22Rv1 (cell line): ENCODE results near the gene ISCU.

Experiments used
- H3K27ac ChIP-seq: fragments of 450-650 bp; 2 replicates; pipeline ENCODE4 v1.5.1; 2017
- ZFX ChIP-seq: fragments of 450-650 bp; IDR thresholded peaks from 2 replicates; pipeline ENCODE4 v1.6.1; 2017; ENCODE audit warnings: antibody characterized with exemption, borderline replicate concordance
- TF ChIP-seq, protein P1 (sequence below): fragments of 450-650 bp; IDR thresholded peaks from 2 replicates; pipeline ENCODE4 v1.5.1; 2017; ENCODE audit warnings: mild to moderate bottlenecking

ISCU gene

DNA sequence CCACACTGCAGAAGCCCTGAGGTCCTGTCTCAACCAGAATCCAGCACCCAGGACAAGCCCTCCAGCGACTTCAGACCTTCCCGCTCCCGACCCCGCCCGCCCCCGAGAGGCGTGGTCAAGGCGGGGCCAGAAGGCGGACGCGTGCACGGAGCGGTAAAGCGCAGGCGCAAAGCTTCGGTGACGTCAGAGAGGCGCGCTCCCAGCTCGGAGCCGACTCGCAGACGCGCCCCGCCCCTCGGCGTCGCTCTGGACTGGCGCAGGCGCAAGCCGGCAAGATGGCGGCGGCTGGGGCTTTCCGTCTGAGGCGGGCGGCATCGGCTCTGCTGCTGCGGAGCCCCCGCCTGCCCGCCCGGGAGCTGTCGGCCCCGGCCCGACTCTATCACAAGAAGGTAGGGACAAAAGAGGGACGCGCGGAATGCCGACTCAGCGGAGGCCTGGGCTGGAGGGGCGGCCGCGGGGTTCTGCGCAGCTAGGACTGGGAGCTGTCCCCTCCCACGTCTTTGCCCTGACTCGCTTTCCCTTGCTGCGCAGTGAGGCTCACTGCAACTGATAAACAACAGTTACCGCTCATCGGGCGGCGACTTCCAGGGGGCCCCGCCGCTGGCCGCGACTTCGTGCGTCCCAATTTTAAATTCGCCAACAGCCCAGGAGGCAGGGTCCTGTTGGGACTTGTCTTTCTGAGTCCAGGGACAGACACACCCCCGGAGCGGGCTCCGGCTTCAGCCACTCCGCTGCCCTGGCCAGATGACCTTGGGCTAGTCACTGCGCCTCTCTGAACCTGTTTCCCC, at the start of gene ISCU:
Gene ISCU (plus strand): TSS at position 249 of the 788 bp plus-strand sequence. CDS start 27 bp downstream, at position 276.
- TF ChIP-seq, protein P1, sequence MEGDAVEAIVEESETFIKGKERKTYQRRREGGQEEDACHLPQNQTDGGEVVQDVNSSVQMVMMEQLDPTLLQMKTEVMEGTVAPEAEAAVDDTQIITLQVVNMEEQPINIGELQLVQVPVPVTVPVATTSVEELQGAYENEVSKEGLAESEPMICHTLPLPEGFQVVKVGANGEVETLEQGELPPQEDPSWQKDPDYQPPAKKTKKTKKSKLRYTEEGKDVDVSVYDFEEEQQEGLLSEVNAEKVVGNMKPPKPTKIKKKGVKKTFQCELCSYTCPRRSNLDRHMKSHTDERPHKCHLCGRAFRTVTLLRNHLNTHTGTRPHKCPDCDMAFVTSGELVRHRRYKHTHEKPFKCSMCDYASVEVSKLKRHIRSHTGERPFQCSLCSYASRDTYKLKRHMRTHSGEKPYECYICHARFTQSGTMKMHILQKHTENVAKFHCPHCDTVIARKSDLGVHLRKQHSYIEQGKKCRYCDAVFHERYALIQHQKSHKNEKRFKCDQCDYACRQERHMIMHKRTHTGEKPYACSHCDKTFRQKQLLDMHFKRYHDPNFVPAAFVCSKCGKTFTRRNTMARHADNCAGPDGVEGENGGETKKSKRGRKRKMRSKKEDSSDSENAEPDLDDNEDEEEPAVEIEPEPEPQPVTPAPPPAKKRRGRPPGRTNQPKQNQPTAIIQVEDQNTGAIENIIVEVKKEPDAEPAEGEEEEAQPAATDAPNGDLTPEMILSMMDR: no peak
- no peak for TF ChIP-seq ZFX
- H3K27ac ChIP-seq: peak within 1 kb of the TSS; percentile 88

DNA sequence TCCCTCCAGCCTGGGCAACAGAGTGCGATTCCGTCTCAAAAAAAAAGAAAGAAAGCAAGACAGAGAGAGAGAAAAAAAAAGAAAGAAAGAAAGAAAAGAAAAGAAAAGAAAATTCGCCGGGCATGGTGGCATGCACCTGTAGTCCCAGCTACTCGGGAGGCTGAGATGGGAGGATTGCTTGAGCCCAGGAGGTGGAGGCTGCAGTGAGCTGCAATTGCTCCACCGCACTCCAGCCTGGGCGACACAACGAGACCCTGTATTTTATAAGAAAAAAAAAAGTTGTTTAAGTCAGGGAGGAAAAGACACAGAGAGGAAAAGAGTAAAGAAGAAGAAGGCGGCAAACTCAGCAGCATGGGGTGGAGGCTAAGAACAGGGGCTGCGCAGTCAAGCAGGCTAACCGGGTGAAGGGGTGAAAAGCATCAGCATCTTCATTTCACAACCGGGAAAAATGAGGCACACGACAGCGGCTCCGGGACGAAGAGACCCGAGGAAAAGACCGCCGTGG, 47.9 kb upstream of the ISCU start:
- no peak for TF ChIP-seq ZFX
- TF ChIP-seq, protein P1: no peak
- no peak overlapping the region for H3K27ac ChIP-seq

DNA sequence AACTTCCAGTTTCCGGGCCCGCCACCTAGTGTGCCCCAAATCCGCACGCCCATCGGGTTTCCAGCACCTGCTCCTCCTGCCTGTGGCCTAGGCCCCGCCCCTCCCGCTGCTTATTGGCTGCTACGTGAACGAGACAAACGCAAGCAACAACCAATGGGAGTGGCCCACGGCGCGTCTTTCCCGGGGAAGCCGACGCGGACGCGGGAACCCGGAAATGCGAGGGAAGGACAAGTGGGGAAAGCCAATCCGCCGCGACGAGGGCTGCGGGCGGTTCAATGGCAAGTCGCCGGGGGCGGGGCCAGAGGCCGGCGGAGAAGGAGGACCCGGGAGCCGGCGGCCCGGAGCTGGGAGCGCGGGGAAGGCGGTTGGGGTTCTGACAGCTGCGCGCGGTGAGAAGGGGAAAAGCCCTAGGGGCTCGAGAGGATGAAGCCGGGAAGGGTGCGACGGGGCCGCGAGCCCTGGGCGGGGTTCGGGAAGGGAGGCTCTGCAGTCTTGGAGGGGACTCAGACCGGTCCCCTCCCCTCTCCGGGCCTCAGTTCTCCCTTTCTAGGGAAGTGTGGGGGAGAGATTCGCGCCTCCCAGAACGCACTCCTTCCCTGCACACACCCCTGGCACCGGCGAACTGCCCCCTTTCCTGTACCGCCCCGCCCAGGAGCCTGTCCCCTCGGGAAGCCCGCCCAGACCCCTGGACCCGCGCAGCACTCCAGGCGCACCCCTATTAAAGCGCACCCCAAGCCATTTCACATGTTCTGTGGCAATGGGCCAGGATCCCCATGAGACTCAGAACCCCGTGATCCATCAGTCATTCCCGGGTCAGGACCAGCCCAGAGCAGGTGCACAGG, 47.2 kb upstream of the ISCU start, which contains the start of gene FICD:
Gene FICD (plus strand): TSS at position 305 of the 842 bp plus-strand sequence. CDS start 1,696 bp downstream, outside the sequence.
- TF ChIP-seq, protein P1: no peak
- TF ChIP-seq ZFX: no peak
- H3K27ac ChIP-seq: peak within 1 kb of the TSS; percentile 69

DNA sequence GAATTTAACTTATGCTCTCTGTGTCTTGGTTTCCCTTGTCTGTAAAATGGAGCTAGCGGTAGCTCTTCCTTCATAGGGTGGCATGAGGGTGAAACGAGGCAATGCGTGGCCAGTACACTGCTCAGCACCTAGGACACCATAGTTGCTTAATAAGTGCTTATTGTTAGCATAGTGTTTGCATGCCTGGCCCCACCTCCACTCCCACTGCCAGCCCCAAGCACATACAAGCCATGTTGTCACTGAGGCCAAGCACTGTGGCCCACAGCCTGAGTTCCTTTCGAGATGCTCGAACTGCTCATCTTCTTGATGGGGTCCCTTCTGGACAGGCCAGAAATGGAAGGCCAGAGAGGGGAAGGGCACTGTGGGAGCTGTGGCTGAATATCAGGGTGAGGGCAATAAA, 46.5 kb upstream of the ISCU start:
- H3K27ac ChIP-seq: peak overlapping the region; percentile 69
- TF ChIP-seq, protein P1: no peak
- TF ChIP-seq ZFX: no peak

DNA sequence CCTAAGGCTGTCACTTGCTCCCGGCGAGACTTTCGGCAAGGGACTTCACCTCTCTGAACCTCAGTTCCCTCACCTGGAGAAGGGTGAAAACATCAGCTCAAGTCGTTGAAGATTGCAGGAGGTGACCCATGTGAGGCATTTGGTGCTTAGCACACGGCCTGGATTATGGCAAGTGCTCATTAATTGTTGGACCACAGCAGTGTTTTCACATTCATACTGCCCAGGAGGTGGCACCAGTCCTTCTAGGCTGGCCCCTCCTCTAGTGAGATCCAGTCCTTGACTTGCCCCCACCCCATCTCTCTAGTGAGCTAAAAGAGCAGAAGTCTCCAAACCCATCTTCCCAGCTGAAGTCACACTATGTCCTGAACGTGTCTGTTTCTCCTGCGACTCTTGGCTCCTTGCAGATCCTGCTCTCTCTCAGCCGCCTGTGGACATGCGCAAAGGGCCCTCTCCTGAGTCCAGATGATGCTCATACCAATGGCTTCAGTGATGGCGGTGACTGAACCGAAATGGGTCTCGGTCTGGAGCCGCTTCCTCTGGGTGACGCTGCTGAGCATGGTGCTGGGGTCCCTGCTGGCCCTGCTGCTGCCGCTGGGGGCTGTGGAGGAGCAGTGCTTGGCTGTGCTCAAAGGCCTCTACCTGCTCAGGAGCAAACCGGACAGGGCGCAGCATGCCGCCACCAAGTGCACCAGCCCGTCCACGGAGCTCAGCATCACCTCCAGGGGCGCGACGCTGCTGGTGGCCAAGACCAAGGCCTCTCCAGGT, 45.7 kb upstream of the ISCU start:
- TF ChIP-seq ZFX: no peak
- TF ChIP-seq, protein P1: peak; percentile 24
- peak overlapping the region; percentile 69 for H3K27ac ChIP-seq

DNA sequence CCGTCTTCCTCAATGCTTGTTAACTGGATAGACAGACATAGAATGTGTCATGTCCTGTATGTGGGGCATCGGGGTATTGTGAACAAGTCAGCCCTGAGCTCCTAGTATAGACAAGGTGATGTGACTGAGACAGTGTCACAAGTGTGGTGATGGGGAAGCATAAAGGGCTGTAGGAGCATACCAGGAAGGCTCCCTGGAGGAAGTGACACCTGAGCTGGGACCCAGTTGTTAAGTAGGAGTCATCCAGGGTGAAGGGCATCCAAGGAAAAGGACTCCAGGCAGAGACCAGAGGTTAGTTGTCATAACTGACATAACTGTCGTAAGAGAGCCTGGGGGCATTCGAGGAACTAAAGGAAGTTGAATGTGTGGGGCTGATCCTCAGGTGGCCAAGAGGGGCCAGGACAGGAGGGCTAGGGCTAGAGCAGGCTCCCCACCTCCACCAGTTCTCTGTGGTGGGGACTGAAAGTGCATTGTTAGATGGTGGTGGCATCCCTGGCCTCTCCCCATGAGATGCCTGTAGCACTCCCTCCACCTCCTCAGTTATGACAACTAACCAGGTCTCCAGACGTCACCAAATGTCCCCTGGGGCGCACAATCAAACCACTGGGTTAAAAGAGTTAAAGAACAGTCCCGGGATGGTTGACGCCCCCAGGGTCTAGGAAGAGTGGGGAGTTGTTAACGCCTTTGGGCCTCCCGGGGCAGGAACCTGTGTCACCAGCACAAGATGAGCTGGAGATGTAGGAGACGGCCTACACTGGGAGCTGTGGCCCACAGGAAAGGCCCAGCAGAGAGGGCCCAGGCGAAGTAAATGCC, 44.9 kb upstream of the ISCU start:
- H3K27ac ChIP-seq: no peak overlapping the region
- TF ChIP-seq, protein P1: no peak
- no peak for TF ChIP-seq ZFX
